GM11168 (cell line): Measurements from ENCODE around the gene SNX17.
"Not testable (repeated sequence)": the region's sequence is repeated elsewhere in the genome, so short reads cannot be mapped to it uniquely, and the experiment has no call there.

Source experiments
- in situ Hi-C: fragments of 300-500 bp; cut with MboI; formaldehyde crosslinking; loops from one replicate; pipeline ENCODE4 v1.12.0; 2022; ENCODE audit warnings: low sequenced_read_pairs; ENCODE audit not compliant: unreplicated experiment

Gene SNX17

DNA sequence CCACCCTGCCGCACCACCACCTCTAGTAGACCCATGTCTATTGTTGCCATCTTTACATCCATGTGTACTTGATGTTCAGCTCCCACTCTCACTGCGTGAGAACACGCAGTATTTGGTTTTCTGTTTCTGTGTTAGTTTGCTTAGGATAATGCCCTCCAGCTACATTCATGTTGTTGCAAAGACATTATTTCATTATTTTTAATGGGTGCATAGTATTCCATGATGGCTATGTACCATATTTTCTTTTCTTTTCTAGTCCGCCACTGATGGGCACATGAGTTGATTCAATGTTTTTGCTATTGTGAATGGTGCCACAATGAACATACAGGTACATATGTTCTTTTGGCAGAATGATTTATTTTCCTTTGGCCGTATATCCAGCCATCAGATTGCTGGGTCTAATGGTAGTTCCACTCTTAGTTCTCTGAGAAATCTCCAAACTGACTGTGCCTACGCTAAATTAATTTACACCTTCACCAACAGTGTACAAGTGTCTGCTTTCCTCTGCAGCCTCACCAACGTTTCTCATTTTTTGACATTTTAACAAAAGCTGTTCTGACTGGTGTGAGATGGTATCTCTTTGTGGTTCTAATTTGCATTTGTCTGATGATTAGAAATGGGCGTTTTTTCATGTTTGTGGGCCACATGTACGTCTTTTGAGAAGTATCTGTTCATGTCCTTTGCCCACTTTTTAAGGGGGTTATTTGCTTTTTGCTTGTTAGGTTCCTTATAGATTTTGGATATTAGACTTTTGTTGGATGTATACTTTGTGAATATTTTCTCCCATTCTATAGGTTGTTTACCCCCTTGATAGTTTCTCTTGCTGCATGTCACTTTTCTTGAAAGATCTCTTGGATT lies 20.6 kb downstream of the SNX17 start:
- in situ Hi-C loops = no loop called here

DNA sequence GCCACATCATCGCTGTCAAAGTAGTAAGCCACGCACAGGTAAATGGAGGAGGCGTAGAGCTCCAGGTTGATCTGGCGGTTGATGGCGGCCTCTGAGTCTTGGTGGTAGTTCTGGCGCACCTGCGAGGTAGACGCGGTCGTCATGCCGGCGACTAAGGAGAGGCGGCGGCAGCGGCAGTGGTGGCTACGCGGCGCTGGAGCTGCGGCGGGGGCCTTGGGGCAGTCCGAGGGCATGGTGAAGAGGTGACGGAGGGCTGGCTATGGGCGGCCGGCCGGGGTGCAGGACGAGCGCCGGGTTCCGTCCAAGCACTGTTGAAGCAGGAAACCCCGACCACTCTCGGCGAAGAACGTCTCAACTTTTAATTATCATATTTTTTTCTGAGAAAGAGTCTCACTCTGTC lies 22.8 kb downstream of the SNX17 start:
- in situ Hi-C loops = no loop called here

DNA sequence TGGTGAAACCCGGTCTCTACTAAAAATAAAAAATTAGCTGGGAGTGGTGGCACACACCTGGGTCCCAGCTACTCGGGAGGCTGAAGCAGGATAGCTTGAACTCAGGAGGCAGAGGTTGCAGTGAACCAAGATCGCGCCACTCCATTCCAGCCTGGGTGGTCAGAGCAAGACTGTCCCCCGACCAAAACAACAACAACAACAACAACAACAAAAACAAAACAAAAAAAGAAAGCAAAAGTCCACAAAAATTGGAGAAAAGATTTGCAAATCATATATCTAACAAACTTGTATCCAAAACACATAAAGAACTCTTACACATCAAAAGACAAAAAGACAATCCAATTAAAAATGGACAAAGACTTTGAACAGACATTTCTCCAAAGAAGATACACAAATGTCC lies 28.5 kb downstream of the SNX17 start:
- in situ Hi-C loops = no loop called here

DNA sequence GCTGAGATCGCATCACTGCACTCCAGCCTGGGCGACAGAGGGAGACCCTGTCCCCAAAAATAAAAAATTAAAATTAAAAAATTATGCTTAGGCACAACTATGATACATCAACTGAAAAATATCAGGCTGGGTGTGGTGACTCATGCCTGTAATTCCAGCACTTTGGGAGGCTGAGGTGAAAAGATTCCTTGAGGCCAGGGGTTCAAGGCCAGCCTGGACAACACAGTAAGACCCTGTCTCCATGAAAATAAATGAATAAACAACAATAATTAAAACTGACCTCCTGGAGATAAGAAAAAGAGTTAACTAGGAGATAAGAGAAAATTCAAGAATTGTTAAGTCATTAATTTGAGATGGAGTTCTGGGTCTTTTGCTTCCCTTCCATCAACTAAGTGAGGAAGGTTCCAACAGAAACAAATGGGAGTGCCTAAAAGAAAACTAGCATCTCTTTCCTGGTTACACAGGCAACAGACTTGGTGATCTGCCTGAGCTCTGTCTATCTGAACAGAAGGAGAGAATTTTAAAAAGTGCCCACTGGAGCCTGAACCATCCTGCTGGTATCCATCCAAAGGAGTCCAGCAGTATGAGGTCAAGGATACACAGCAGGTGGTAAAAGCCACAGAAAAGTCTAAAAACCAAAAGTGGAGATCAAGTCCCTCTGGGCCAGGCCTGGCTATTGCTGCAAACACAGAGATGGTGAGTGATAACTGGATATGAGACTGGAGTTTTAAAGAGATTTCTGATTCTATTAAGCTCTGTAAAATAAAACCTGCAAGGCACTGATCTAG lies 30.1 kb downstream of the SNX17 start:
- in situ Hi-C loops = no loop called here

DNA sequence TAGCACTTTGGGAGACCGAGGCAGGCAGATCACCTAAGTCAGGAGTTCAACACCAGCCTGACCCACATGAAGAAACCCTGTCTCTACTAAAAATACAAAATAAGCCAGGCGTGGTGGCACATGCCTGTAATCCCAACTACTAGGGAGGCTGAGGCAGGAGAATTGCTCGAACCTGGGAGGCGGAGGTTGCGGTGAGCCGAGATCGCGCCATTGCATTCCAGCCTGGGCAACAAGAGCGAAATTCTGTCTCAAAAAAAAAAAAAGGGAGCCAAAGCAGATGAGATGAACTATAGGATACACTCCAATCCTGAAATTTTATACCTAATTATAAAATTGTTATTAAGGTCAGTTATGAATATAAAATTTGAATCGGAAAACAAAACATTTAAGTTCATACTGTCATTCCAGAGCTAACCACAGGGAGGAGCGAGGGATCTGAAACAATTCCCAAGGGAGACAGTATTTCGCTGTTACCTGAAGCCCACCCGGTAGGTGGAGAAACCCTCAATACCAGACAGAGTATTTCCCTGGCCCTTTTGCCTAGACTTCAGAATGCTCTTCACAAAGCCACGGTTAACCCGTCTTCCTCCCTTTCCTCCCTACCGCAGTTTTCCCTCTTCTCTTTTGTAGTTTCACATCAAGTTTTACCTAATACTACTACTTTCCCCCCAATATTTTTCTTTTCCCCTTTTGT lies 37.5 kb downstream of the SNX17 start:
- in situ Hi-C loops = no loop called here

DNA sequence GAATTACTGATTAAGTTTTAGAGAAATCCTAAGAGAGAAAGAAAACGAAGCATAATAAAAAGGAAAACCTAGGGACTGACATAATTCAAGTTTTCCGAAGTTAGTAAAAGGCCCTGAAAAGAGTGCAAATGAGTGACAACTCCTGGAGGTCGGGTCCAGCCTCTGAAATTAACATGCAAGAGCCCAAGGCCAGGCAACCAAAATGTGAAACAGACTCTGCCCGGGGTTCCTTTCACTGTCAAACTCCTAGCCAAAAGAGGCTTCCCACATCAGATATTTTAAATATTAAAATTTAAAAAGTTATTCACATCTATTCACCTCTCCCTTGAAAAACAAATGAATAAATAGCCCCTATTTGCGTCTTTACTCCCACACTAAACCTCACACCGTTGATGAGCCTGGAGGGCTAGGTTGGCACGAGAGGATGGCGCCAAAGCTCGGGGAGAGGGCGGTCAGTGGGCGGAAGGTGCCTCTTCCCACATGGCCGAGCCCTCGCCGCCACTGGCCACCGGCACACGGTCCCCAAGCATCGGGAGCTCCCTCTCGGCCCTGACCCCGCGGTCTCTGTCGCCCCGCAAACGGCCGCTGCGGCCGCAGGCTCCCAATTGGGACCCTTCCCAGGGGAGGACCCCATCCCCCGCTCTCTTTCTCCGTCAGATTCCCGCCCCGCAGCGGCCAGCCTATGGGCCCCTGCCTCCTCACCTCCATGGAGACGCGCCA lies 38.3 kb downstream of the SNX17 start:
- in situ Hi-C loops = no loop called here

DNA sequence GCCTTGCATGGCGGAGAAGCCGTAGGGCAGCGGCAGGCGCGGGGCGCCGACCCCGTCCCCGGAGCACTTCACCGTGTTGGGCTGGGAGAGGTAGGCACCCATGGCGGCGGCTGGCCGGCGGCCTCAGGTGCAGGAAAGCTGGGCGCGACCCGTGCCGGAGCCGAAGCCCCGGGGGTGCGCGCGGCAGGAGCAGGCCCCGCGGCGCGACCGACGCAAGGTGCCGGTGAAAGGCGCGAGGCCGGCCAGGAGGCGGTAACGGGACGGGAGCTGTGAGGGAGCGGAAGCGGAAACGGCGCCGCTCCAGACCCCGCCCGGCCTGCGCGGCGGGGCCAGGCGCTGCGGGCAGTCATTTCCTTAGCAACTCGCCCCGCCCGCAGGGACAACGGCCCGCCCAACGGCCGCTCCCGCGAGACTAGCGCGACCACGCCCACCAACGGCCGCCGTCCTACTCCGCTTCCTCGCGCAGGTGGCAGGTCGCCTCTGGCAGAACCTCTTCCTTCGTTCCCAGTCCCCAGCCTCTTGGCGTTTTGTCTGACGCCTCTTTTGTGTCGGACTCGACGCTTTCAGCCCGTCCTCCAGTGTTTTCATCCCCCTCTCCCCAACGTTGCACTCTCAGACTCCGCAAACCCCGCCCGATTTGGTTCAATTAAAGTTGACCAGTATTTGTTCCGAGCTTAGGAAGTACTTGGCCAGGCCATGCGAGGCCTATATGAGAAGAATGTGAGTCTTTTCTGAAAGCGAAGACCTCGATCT lies 39.1 kb downstream of the SNX17 start, which contains the start of gene PPM1G:
PPM1G (minus strand) TSS at position 271 of the 753 bp plus-strand sequence; CDS start at position 102, 169 bp downstream.
- in situ Hi-C loops = no loop called here

DNA sequence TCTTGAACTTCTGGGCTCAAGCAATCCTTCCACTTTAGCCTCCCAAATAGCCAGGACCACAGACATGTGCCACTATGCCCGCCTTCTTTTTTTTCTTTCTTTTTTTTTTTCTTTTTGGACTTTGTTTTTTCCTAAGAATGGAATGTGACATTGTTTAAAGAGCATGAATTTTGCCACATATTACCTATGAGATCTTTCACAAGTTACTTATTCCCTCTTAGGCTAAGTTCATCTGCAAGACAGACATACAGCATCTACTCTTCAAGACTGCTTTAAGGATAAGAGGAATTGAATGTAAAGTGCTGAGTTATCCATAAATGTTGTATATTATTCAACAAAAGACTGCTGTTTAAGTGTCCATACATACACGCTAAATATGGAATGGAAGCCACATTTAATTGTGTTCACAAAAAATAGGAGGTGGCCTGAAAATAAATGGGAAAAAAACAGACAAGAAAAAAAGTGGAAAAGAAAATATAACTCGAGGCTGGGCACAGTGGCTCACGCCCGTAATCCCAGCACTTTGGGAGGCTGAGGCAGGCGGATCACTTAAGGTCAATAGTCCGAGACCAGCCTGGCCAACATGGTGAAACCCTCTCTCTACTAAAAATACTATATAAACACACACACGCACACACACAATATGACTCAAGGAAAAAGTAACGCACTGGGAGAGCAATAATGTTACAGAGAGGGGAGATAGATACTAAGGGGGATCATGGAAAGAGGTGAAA lies 42.2 kb downstream of the SNX17 start:
- in situ Hi-C loops = no loop called here

DNA sequence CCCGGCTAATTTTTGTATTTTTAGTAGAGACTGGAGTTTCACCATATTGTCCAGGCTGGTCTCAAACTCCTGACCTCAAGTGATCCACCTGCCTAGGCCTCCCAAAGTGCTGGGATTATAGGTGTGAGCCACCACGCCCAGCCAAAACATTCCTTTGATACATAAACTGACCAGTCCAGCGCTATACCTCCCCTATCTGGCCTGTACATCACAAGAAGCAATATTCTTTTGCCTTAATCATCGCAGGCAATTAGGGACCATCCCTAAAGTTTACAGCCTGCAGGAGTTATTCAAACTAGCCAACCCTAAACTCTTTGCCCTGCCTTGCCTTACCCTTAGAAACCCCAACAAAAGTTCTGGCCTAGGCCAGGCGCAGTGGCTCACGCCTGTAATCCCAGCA lies 45.7 kb downstream of the SNX17 start:
- in situ Hi-C loops = no loop called here

DNA sequence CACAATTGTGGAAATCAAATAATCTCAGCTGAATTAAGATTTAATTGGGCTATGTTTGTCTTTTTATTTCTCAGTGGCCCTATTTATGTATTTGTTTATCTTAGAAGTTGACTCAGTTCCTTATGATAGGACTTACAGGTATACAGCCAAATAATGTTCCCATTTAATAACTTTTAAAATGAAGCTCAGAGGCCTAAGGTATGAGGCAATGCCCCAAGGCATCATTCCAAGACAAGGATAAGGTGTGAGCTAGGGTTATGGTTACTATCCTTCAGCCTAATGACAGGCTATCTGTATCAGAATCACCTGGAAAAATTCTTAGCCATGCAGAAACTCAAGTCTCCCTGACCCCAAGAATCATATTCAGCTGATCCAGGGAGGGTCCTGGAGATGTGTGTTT lies 50.6 kb downstream of the SNX17 start:
- in situ Hi-C loops = no loop called here

DNA sequence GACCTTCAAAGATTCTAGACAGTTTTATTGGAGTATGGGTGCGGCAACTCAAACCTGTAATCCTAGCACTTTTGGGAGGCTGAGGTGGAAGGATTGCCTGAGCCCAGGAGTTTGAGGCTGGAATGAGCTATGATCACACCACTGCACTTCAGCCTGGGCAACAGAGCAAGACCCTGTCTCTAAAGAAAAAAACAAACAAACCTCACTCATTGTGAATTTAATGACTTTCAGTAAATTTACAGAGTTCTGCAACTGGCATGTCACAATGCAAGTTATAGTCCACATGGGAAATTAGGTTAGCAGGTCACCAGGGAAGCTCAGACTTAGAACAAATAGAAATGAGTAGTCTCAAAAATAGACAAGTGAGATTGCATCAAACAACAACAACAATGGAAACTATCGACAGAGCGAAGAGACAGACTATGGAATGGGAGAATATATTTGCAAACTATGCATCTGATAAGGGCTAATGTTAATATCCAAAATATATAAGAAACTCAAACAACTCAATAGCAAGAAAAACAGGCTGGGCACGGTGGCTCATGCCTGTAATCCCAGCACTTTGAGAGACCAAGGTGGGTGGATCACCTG lies 51.3 kb downstream of the SNX17 start:
- in situ Hi-C loops = no loop called here

DNA sequence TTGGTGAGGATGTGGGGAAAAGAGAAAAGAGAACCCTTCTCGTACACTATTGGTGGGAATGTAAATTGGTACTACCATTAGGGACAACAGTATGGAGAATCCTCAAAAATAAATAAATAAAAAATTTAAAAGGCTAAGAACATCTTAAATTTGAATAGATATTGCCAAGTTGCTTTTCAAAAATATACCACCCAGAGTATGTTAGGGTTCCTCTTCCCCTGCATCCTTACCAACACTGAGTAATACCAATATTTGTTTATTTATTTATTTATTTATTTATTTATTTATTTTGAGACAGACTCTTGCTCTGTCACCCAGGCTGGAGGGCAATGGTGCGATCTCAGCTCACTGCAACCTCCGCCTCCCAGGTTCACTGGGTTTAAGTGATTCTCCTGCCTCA lies 52.5 kb downstream of the SNX17 start:
- in situ Hi-C loops = no loop called here

DNA sequence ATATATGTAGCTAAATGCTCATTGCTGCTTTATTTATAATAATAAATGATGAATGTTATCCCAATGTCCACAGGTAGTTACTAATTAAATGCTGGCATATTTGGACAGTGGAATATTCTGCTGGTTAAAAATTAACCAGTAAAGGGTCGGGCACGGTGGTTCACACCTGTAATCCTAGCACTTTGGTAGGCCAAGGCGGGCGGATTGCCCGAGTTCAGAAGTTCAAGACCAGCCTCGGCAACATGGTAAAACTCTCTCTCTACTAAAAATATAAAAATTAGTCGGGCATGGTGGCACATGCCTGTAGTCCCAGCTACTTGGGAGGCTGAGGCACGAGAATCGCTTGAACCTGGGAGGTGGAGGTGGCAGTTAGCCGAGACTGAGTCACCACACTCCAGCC lies 54.6 kb downstream of the SNX17 start:
- in situ Hi-C loops = not testable (repeated sequence)
